Suppressor macrophage (primary cell): ENCODE measurements around the gene BTBD17.
"Not testable (repeated sequence)": the region's sequence is repeated elsewhere in the genome, so short reads cannot be mapped to it uniquely, and the experiment has no call there.

ENCODE experiments used
- DNase-seq, 4 experiments: peaks; one replicate each; pipeline ENCODE4 v3.0.0-alpha.2; 2020 to 2022
- total RNA-seq, 17 experiments: gene quantifications; one replicate each; lab custom pipeline; 2026; ENCODE audit warnings: mixed read lengths in 6 of 17, inconsistent platforms in 3 of 17; lab: John Stamatoyannopoulos, UW

BTBD17 gene, protein sequence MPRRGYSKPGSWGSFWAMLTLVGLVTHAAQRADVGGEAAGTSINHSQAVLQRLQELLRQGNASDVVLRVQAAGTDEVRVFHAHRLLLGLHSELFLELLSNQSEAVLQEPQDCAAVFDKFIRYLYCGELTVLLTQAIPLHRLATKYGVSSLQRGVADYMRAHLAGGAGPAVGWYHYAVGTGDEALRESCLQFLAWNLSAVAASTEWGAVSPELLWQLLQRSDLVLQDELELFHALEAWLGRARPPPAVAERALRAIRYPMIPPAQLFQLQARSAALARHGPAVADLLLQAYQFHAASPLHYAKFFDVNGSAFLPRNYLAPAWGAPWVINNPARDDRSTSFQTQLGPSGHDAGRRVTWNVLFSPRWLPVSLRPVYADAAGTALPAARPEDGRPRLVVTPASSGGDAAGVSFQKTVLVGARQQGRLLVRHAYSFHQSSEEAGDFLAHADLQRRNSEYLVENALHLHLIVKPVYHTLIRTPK
- total RNA-seq, result 0 to 0.88 (median 0) reads per million in 17 experiments

DNA sequence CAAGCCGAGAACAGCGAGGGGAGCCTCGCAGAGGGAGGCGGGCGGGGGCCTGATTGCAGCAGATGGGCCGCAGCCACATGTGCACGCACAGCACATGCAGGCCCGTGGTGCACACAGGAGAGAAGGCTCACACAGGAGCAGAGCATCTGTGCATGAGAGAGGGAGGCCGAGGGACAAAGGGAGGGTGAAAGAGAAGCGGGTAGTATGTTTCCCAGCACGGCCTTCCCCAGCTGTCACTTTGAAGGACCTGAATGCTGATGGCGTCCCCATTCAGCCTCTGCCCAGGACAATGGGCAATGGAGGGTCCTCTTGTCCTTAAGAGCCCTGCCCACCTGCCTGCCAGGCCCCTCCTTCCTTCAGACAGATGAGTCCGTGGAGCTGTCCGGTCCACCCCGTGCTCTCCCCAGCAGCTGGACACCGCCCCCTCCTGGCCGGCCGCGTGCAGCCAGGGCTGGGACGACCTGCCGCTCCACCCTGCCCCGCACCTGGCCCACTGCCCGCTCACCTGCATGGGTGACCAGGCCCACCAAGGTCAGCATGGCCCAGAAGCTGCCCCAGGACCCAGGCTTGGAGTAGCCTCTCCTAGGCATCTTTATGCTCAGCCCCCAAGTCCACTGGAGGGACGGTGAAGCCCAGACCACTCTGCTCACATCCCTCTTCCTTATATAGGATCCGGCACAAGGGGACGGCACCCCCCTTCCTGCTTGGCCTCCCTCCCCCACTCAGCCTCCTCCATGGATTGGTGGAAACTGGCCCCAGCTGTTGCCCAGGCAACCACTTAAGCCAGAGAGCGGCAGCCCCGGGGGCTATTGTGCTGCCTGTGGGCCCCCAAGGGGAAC is at the start of gene BTBD17:
Gene BTBD17 (minus strand): TSS at position 639 of the 839 bp plus-strand sequence. CDS start 49 bp downstream, at position 590.
- peak; percentile 37 to 72 (median 48) for DNase-seq

DNA sequence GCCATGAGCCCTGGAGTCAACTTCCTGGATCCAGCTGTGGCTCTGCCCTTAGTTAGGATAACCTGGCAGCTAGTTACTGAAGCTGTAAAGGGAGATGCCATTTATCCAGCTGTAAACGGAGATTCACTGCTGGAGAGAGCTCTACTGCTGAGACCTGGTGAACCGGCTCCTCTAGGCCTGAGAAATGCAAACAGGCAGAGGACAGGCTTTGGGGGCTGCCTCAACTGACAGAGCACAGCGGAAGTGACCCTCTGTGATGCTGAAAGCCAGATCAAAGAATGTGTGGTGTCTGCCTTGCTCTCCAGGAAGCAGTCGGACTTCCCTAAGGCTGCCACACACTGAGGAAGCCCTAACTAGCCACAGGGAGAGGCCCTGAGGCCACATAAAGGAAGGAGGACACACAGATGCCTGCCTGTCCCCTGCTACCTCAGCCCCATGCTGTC is 48.4 kb upstream of the BTBD17 start:
- DNase-seq, result no peak

DNA sequence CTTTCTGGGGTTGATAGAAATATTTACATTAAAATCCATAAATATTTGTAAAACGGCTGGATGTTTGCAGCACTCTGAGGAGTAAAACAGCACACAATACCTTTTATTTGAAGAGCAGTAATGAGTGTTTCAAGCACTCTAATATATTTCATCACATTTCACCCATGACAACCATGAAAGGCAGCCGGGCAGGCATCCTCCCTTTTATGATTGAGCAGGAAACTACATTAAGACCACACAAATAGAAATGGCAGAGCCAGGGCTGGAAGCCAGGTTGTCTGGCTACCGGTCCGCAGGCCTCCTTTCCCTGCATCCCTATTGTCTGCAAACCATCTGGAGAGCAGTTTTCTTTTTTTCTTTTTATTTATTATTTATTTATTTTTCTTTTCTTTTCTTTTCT is 47.1 kb upstream of the BTBD17 start:
- no peak for DNase-seq

DNA sequence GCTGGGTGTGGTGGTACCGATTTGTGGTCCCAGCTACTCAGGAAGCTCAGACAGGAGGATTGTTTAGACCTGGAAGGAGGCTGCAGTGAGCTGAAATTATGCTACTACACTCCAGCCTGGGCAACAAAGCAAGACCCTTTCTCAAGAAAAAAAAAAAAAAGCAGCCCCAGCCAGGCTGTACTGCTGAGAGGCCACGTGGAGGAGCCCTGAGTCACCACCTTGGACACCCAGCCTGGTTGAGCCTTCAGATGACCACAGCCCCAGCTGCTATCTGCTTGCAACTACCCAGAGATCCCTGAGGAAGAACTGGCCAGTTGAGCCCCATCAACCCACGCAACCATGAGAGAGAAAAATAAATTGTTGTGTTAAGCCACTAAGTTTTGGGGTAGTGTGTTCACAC is 46.6 kb upstream of the BTBD17 start:
- DNase-seq, result peak in 3 of 4 experiments; percentile 24 to 34 (median 25)

DNA sequence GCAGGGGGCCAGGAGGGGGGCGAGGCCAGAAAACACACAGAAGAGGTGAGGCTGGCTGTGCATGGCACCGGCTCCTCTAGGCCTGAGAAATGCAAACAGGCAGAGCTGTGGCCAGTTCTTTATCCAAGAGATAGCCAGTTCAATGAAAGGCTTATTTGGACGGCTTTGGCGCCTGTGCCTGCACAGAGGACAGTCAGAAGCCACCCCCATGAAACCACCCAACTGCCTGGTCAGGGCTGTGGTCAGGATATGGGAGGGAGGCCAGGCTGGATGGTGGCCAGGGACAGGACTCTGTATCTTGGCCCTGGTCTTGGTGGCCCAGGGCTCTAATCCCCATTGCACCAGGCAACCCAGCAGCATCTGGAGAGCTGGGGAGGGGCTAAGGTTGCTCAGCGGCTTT is 45.7 kb upstream of the BTBD17 start:
- DNase-seq, result no peak

DNA sequence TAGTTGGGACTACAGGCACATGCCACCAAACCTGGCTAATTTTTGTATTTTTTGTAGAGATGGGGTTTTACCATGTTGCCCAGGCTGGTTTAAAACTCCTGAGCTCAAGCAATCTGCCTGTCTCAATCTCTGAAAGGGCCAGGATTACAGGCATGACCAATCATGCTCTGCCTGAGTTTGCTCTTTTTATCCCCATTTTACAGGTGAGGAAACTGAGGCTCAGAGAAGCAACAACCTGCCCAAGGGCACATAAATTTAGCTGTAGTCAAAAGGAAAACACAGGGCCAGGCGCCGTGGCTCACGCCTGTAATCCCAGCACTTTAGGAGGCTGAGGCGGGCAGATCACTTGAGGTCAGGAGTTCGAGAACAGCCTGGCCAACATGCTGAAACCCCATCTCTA is 43.6 kb upstream of the BTBD17 start:
- not testable (repeated sequence) for DNase-seq

DNA sequence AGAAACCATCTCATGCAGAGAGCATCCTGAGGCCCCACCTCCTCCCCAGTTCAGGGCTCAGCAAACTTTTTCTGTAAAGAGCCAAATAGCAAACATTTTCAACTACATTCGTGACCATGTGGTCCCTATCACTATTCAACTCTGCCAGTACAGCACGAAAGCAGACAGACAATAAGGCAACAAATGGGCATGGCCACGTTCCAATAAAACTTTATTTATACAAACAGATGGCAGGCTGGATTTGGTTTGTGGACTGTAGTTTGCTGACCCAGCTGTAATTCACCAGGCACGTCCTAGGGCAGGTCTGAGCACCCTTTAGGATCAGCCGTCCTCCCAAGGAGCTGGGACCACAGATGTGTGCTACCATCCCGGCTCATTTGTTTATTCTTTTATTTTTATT is 43.1 kb upstream of the BTBD17 start:
- DNase-seq, result no peak

DNA sequence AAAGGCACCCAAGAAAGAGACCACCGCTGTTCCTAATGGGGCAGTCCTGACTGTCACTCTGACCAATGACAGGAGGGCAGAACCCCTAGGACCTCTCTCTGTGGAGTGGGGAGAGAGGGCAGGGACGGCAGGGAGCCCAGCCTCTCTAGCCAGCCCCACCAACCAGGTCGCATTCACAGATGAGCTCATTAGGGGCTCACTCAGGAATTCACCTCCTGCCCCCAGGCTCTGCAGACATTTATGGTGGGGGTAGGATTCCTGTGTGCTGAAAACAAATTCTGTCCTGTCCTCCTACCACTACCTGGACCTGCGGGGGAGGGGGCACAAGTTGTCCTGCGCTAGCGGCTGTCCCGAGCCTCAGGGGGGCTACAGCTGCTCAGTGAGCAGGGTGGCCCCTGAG is 42.5 kb upstream of the BTBD17 start:
- no peak for DNase-seq

DNA sequence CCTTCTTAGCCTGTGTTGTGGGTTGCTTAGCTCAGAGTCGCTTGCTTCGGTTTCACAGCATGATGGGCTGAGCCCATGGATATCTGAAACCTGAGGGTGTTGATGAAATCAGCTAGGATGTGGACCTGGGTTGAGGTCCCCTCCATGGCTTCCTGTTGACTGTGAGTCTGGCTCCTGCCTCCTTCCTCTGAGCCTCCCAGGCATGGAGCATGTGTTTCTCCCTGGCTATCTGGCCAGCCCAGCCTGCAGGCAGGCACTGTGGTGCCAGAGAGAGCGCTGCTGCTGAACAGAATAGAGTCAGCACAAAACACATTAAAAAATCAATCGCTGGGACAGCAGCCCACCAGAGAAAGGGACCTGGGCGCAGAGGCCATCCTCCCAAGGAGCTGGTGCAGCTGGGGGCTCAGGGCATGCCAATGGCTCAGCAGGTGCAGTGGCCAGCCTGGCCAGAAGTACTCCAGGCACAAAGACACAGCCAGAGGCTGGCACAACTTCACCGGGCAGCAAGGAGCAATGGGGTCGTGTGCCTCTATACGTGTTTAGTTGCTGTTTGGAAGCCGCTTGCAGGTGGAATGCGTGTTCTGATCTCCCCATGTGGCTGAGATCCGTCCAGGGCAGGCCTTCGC is 42.0 kb upstream of the BTBD17 start:
- no peak for DNase-seq

DNA sequence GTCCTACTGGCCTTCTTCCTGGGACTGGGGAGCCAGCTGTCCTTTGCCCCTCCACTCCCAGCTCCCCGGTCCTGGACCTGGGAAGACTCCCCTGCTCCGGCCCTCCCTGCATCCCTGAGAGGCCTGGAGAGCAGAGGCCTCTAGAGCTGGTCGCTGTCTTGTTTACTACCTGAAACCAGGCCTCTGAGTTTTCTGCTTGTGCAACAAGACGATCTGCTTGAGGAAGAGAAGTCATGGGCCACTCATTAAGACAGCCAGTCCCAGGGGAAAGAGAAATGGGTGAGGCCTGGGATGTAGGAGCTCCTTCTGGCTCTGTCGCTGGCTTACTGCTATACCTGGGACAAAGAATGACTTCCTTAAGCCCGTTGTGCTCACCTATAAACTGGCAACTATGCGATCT is 40.4 kb upstream of the BTBD17 start:
- DNase-seq, result no peak

DNA sequence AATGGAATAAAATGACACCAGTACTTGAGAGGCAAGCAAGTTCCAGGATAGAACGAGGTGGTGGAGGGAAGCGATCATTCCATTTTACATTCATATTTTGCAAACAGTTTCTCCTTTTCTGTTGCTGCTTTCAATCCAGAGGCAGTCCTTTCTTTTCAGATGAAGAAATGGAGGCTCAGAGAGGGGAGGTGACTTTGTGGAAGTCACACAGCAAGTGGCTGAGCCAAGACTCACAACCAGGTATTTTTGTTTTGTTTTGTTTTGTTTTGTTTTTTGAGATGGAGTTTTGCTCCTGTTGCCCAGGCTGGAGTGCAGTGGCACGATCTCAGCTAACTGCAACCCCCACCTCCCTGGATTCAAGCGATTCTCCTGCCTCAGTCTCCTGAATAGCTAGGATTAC is 34.9 kb upstream of the BTBD17 start:
- DNase-seq, result no peak

DNA sequence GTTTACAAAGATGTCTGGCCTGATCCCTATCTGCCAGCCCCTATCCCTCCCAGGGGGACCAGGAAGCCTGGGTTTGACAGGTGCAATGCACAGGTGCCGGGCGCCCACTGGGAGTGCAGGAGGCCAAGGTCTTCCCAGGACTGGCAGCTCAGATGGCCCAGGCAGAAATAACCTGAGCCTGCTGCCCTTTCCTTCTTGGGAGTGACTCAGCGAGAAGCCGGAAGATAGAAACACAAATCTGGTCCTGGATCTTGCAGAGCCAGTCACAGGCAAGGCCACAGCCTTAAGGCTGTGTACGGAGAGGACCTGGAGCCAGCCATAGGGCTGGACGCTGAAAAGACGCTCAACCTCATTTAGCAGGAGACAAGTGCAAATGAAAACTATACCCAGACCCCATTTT is 33.3 kb upstream of the BTBD17 start:
- DNase-seq, result no peak

DNA sequence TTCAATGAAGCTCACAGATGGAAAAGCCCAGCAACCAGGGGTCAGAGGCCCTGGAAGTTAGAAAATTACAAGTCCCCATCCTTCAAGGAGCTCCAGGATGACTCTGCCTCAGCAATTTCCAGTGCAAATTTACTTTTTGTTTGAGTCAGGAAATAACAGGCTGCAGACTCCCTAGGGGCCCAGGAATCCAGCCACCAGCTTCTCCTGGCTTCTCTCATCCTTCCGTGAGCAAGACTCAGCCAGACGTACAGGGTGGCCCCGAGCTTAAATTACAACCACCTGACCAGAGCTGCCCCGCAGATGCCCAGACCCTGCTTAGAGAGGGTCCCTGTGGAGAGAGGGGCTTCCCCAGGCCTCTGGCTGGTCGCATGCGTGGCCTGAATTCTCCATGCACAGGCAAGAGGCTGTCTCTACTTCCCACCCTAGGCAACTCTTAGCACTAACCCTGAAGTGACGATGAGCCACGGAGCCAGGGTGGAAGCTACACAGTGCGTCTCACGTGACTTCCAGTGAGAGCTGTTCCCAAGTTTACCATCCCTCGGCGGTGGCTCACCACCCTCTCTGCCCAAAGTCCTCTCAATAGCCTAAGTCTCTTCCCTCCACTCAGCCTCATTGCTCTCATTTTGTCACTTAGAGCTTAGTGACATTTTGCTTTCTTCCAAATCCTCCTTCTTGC is 32.7 kb upstream of the BTBD17 start:
- DNase-seq, result no peak

DNA sequence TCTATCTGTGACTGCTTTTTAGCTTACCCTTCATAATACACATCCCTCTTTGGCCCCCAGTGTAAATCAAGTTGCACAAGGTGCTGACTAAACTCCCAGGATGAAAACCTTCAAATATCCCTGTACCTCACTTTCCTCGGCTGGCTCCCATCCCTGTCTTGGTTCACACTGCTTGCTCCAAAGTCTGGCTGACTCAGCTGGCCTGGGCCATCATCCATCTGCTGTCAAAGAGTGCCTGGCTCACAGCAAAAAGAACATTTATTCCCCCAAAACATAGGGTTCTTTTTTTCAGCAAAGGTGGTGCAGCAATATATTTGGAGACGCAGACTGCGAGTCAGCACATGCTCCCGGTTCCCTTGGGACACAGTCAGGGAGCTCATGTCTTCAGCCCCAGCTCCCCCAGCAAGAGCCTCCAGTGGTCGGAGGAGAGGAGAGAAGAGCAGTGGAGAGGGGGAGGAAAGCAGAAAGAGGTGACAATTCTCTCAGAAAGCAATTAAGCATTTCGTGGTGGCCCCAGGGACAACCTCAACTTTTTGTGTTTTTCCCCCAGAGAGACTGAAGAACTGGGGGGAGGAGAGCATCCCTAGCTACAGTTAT is 31.8 kb upstream of the BTBD17 start:
- DNase-seq, result no peak

DNA sequence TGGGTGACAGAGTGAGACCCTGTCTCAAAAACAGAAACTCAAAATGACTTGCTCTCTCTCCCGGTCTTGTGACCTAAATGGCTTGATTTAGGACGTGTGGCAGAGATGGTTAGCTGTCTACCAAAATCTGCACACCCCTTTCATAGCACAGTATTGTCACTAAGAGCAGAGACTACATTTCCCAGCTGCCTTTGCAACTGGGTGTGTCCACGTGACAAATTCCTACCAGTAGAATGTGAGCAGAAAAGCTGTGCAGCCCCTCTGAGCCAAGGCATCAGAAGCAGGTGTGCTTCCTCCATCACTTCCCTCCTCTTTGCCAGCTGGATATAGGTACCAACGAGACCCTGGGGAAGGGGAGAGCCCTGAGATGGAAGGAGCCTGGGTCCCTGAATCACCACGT is 31.2 kb upstream of the BTBD17 start:
- no peak for DNase-seq

DNA sequence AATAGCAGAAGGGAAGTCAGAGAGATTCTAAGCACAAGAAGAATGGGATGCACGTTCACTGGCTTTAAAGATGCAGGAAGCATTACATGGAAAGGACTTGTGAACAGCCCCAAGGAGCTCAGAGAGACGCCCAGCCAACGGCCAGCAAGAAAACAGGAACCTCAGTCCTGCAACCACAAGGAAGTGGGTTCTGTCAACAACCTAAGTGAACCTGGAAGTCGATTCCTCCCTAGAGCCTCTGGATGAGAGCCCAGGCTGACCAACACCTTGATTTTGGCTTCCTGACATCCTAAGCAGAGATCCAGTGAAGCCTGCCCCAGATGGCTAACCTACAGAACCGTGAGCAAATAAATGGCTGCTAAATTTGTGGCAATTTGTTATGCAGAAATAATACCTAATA is 30.1 kb upstream of the BTBD17 start:
- DNase-seq, result peak; percentile 13 to 56 (median 48)

DNA sequence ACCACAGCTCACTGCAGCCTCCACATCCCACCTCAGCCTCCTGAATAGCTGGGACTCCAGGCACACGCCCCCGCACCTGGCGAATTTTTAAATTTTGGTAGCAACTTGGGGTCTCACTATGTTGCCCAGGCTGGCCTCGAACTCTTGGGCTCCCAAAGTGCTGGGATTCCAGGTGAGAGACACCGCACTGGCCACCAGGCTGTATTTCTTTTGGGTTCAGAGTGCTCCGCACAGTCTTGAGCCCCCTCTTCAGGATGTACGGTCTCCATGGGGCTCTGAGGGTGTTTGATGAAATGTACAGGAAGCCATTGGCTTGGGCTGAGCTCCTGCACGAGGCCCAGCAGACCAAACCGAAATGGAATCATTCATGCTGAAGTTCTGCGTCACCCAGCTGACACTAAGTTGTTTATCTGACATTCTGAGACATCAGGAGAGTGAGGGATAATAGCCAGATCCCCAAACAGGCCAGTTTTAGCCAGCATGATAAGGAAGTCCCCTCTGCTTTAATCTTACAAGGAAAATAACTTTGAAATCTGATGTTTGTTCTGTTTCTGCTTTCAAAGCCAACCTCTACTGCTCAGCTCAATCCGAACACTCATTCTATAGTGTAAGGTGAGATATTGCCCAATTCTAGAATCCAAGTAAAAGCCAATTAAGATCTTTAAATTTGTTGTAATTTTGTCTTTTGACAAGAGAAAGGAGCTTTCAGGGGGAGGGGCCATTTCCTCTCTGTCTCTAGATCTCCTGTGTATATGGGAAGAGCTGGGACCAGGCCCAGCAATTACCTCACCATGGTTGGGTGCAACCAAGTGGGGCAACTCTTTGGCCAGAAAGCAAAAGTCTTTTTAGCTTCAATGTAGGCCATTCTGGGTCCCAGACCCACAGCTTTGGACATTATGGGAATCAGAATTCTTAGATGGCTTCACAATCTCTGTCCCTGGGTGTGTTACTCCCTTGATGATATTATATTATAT is 29.3 kb upstream of the BTBD17 start:
- DNase-seq, result no peak

DNA sequence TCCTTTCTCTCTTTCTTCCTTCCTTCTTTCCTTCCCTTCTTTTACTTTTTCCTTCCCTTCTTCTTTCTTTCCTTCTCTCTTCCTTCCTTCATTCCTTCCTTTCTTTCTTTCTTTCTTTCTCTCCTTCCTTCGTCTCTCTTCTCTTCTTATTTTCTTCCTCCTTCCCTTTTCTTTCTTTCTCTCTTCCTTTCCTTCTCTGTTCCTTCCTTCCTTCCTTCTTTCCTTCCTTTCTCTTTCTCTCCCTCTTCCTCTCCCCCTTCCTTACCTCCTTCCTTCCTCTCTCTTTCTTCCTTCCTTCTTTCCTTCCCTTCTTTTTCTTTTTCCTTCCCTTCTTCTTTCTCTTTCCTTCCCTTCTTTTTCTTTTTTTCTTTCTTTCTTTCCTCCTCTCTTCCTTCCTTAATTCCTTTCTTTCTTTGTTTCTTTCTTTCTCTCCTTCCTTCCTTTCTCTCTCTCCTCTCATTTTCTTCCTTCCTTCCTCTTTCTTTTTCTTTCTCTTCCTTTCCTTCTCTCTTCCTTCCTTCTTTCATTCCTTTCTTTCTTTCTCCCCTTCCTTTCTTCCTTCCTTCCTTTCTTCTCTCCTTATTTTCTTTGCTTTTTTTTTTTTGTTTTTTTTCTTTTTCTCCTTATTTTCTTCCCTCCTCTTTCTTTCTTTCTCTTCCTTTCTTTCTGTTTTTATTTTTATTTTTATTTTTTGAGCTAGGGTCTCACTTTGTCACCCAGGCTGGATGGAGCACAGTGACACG is 28.4 kb upstream of the BTBD17 start:
- no peak for DNase-seq

DNA sequence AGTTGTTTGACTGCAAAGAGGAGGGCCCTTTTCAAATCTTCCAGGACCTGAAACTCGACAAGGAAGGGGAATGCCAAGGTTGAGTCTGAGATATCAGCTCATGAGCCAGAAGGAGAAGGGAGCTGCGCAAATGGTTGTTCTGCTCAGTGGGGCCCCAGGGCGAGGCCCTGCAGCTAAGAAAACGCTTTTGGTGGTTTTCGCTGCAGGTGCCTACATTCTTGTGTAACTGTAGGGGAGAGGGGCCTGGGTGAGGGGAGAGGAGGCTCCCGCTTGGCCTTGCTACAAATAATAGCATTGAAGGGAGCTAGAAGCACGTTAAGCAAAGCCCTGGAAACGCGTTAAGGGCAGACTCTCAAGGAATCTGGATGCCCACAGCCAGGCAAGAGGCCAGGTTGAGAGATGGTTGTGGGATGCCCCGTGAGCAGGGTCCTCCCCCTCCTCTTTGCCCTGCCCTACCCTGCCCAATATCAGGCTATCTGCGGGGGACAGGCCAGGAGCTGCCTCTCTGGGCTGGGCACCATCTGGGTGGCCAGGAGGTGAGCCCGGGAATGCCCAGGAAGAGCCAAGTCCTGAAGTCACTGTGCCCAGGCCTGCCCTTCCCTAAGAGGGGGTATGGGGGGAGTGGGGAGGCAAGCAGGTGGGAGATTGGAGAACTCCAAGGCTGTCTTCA is 27.6 kb upstream of the BTBD17 start:
- no peak for DNase-seq
